NCI-H2196 treated with DMSO at 0.1 percent for 48 hours (cell line): ENCODE data around the gene GATA3.

Experiments
- DNase-seq: peaks from one replicate; lab custom pipeline; 2025; ENCODE audit not compliant: unreplicated experiment; lab: John Stamatoyannopoulos, UW

Gene GATA3

GRCh38 chr10:8037941-8038894 lies 16.3 kb upstream of the GATA3 start:
- DNase-seq, result no peak

- DNase-seq, result no peak
Measured at GRCh38 chr10:8039321-8039881, 15.1 kb upstream of the GATA3 start.

GRCh38 chr10:8040651-8041050 lies 13.8 kb upstream of the GATA3 start:
- DNase-seq, result no peak

DNA sequence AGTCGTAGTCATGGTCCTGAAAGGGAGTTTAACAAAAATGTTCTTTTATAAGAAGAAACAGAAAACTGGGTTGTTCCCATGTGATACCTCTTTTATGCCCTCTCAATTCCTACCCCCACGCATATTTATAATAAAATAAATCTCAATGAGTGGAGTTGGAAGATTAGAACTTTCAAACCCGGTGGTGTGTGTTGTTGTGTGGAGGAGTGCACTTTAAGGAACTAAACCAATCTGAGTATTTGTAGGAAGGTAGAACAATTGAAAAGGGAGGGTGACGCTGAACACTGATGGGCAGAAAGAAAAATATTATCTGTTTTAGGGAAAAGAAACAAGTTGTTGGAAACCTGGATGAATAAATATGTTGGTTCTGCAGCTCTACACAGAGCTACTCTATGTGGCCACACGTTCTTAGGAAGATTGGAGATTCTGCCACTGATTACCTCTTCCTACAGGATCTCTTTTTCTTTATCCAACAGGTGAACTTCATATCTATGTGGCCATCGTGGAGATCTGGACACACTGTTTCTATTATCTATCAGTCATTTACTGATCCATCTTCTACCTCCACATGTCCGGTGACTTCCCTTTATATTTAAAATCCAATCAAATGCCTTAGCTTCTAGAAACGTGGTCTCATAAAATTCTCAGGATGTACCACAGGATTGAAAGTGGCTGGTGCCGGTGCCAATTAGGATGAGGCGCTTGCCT lies 13.1 kb upstream of the GATA3 start:
- DNase-seq, result no peak

- DNase-seq, result no peak
Measured at GRCh38 chr10:8041992-8042720, 12.3 kb upstream of the GATA3 start.

DNA sequence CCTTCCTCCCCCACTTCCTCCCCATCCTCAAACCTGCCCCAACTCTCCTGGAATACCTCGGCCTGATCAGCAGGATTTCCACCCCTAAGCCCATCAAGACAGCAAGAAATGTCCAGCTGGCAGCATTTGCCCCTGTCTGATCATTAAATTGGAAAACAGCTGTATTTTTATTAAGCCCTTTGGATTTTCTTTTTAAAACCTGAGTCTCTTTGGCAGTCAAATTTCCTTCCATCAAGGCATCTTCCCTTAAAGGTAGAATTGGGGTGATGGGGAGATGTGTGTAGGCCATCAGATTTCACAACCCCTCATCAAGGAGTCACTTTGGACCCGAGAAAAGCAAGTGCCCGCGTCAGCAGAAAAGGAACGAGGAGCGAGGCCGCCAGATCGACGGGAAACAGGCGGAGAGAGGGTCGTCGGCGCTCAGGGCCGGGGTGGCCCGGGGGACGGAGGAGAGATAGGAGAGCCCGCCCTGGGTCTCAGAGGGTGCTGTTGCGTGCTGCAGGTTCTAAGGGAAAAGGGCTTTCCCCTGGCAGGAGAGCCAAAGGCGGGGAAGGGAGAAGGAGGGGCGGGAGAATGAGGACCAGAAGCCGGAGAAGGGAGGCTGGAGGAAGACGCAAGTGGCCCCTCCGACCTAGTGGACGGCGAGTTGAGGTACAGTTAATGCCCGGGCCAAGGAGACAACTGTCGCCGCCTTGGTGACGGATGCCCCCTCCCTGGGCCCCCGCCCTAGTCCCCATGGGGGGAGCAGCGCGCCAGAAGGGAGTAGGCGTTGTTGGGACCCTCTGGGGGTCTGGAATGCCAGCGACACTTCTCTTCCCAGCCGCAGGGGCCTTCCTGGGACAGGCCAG lies 11.5 kb upstream of the GATA3 start:
- DNase-seq, result no peak

DNA sequence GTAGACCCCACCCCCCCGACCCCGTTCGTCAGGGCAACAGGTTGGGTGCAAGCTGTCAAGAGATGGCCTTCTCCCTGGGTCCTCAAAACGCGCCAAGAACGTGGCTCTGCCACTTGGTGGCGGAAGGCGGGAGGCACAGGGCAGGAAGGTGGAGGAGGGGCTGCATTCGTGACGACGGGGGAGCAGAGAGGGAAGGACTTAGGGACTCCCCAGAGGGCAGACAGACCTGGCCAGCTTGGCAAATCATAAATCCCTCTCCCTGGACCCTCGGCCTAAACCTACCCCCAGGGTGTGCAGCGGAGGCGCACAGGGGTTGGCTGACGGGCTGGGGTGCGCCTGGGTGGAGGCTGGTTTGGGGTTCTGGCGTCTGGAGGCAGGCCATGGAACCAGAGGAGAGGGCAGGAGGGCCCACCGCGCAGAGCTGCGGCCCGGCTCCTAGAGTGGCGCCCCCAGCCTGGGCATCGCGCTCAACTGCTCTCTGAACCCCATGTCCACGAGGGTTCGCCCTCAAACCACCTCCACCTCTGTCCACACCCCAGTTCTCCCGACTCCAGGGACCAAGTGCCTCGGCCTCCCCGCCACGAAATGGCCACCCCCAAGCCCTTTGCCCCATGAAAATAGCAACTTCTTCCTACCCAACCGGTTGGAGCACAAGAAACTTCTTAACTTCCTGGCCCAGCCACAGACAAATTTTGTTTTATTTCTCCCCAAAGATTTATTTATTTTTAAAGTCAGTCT lies 10.8 kb upstream of the GATA3 start:
- no peak for DNase-seq

- no peak for DNase-seq
Measured at GRCh38 chr10:8044331-8044907, 10.1 kb upstream of the GATA3 start.

GRCh38 chr10:8044908-8045725 lies 9.4 kb upstream of the GATA3 start:
- no peak for DNase-seq

DNA sequence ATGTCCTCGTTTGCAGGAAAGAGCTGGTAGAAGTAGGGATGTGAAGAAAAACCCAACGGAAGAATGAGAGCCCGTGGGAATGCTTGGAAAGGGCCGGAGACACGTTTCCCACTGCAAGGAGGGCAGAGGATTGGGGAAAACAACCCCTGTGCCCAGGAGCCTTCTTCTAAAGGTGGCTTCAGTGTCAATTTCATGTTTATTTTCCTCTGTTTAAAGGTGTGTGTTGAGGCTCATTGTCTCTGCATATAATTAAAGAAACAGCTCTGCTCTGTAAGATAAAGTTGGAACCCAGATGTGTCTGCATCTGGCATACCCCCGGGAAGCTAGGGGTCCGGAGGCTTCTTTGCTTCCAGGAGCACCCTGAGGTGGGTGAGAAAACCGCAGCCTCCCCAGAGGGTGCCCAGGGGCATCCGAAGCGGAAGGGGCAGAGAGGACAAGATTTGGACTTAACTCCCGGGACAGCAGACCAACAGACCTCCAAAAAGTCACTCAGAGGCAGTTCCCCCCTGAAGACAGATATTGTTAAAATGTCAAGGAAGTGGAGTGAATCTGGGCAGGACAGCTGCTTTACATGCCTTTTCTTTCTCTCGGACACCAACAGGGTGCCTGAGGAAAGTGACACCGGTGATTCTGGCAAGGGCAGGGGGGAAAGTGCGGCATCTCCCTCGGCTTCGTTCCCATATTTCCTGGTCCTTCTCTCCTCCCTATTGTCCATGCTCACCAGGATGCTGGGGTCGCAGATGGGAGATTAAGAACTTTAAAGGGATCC lies 8.6 kb upstream of the GATA3 start:
- no peak for DNase-seq

DNA sequence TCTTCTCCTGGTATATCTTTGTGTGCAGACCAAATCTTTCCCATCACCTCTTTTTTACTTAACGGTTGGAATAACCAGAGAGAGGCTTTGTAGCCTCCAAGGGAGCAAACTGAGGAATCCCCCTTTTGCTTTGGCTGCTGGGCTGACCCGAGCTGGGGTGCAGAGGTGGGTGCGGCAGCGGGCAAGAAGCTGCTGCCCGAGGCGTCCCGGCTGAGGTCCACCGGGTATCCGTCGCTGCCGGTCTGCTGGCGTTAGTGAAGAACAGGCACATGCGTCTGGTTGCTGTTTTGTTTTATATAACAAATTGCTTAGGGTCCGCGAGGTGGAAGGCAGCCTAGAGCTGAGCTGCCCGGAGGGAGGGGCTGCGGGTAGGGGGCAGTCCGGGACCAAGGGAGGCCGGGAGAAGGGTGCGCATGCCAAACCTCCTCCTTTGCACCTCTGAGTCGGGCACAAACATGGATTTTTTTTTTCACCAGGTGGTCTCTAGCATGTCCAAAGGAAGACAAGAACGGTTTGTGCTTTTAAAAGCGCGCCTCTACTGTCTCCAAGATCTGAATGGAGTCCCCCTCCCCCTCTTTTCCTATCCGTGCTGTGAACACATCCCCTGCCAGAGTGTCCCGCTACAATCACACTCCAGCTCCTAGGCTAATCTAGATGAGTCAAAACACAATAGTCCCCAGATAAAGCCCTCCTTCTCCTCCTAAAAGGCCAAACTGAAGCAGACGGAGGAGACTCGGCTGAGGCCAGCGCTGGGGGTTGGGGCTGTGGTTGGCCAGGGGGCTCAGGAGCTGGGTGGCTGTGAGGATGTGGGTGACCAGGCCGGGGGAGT lies 6.8 kb upstream of the GATA3 start:
- no peak for DNase-seq

- no peak for DNase-seq
Measured at GRCh38 chr10:8048281-8049008, 6.0 kb upstream of the GATA3 start.

DNA sequence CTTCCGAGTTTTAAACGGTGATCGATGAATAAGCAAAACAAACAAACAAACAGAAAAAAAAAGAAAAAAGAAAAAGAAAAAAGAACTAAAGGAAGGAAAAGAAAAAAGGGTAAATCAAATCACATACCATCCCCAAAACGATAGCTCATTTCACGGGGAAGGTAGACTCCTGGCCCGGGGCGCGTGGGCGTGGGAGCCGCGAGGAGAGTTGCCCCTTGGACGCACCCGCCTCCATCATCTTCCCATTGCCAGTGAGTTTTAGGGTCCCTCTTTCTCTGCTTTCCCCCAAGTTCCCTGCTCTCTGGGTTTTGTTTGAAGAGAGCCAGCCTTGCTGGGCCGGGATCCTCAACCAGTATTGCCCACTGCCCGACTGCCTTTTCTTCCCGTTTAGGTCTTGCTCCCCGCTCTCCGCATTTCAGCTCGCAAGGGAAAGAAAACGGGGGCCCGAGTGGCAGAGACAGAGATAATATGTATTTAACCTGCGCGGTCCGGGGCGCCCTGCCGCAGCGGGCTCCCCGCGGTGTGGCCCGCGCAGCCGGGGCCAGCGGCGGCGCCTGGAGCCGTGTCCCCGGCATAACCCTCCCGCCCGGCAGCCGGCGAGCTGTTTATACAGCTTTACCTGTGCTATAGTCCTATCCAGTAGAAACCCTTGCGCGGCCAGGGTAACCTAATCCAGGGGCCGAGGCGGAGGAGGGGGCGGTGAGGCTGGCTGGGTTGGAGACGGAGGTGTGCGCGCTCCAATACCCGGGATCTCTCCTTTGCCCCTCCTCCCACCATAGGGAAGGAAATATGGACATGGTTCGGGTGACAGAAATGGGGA lies 5.2 kb upstream of the GATA3 start:
- no peak for DNase-seq

DNA sequence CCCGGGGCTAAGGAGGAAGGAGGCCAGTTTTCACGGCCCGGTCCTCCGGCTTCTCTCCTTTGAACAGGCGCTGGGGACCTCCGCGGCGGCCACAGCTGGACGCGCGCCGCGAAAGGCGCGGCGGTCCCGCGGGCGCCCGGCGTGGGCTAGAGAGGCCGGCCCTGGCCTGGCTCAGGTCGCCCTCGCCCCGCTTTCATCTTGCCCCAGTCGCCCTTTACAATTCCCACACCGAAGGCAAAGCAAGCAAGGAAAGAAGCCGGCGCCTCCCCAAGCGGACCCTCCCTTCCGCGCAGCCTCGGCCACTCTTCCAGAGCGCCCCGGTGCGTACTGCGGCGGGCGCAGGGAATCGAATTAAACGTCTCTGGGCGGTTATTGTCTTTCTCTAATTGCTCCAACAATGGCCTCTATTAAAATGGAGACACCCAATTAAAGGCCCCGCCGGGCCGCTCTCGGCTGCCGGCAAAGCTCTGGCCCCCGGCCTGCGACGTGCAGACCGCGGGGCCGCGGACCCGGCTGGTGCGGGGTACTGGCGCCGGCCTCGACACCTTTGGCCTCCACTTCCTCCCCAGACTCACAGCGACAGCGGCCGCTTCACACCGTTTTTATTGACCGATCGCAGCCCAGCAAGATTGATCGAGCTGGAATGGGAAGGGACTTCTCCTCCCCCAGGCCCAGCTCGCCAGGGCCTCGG lies 4.5 kb upstream of the GATA3 start:
- no peak for DNase-seq
